Germinal center (tissue), 1 donor: ENCODE results near the gene CABS1.

Experiments used
- DNase-seq: peaks from one replicate; pipeline ENCODE4 v3.0.0; 2012; ENCODE audit warnings: mixed read lengths, low spot score

The CABS1 gene

GRCh38 chr4:70334681-70335080, at the start of gene CABS1:
CABS1 (plus strand) TSS chr4:70334981; CDS start chr4:70335040, 59 bp downstream.
- no peak for DNase-seq

- DNase-seq: no peak
Measured at GRCh38 chr4:70288651-70289050, 46.1 kb upstream of the CABS1 start.

DNA sequence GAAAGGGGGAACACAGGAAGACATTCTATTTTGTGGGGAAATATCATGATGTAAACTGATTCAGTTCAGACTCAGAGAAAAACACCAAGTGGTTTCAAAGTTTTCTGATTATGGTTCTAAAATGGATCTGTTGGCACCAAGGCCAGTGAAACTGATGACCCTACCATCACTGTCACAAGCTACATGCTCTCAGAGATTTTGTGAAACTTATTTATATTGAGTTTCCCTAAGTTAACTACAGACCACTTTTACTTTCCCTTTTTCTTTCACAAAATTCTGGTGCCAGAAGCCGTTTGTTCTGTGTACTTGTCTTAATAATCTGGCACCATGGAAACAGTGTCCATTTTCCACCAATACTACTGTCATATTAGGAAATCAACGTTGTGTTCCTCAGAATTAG, 43.4 kb upstream of the CABS1 start:
- DNase-seq: no peak

DNA sequence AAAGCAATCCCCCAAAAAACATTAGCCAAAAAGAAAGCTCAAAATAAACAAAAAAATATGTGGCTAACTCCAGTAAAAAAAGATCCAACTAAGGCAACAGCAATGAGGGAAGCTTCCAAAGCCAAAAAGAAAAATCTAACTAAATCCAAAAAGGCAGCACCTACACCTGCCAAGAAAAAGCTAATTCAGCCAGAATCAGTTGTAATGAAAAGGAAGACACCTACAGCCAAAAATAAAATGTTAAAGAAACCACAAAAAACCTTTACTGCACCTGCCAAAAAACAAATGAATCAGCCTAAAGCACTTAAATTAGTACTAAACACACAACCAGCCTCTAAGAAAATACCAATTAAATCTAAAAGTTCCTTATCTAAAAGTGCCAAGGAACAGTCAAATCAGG, 37.2 kb upstream of the CABS1 start:
- DNase-seq: no peak

DNA sequence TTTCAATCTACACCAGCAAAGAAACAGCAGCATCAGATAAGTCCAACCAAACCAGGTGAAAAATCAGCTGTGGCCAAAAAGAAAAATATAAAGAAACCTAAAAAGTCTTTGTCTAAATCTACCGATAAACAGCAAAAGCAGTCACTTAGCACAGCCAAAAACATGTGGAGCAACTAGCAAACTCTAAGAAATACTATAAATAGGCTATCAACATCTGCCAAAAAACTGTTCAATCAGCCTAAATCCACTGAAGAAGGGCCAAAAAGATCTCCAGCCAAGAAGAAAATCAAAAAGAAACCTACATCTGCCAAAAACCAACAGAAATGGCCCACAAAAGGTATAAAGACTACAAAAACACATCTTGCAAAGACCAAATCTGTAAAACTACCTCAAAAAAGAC, 36.7 kb upstream of the CABS1 start:
- no peak for DNase-seq

- no peak for DNase-seq
Measured at GRCh38 chr4:70299643-70300042, 35.1 kb upstream of the CABS1 start.

- no peak for DNase-seq
Measured at GRCh38 chr4:70300215-70300614, 34.6 kb upstream of the CABS1 start.

GRCh38 chr4:70303090-70303489, 31.7 kb upstream of the CABS1 start:
- DNase-seq: no peak

GRCh38 chr4:70305601-70306000, 29.2 kb upstream of the CABS1 start:
- no peak for DNase-seq

DNA sequence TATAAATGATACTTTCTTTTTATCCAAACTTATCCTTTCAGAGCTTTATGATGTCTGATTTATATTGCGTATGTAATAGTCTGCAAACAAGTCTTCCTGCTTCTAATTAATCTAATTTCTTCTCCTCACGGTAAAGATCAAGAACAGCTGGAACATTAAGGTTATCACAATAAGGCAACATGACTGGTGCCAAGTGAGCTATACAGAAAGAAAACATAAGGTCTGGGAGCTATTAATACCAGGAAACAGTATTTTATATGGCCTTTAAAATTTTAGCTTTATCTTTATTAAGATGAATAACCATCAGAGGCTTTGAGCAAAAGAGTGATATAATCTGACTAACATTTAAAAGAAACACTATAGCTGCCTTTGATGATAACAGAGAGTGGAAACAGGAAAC, 28.7 kb upstream of the CABS1 start:
- no peak for DNase-seq

GRCh38 chr4:70313736-70314135, 21.0 kb upstream of the CABS1 start:
- no peak for DNase-seq

DNA sequence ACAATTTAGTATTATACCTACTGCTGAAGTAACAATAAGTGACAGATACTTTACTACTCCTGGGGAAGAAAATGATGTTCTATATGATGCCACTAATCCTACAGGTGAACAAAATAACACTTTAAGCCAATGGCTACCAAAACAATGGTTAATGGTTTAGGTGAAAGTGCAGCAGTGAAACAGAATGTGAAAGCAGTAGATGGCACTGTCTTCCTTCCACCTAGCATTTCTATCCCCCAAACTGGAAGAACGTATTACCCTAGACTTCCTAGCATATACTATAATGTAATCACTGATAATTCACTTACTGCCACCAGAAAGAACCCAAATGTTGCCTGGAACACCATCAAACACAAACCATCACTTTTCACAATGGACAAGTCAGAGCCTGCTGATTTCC, 18.9 kb upstream of the CABS1 start:
- no peak for DNase-seq

DNA sequence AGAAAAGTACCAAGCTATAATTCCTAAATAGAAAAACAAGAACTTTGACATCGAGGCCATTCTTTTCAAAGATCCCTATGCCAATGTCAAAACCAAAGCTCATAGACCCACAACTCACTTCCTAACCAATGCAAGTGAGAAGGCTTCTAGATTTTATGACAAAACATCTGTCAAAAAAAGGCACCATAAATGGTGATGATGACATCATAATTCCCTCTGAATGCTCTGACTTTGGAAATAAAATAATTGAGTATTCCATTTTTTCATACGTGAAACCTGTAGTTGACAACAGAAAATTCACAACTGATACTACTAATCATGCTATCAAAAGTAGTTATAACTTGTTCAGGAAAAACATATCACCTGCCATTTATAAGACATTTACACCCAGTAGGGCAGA, 8.7 kb upstream of the CABS1 start:
- DNase-seq: no peak

GRCh38 chr4:70336043-70336442, 1.3 kb downstream of the CABS1 start:
- no peak for DNase-seq

DNA sequence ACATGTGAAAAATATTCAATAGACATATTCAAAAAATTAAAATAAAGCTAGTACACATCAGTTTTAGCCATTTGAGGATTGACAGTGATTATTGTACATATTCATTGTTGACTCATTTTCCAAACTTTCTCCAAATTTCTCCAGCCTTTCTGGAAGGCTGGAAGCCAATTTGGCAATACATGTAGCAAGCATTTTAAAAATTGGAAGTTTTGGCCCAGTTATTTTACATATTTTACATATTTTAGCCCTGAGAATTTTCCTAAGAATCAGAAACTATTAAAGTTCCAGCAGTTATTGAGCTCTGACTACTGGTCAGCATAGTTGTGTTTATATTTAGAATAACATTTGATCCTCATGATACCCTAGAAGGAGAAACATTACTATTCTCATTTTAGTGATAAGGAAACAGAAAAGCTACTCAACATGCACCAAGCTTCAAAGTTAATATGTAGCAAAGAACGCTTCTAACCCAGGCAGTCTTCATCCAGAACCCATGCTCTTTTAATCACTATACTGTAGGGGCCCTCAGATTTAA, 3.2 kb downstream of the CABS1 start:
- no peak for DNase-seq

- DNase-seq: no peak
Measured at GRCh38 chr4:70356185-70356584, 21.4 kb downstream of the CABS1 start.

DNA sequence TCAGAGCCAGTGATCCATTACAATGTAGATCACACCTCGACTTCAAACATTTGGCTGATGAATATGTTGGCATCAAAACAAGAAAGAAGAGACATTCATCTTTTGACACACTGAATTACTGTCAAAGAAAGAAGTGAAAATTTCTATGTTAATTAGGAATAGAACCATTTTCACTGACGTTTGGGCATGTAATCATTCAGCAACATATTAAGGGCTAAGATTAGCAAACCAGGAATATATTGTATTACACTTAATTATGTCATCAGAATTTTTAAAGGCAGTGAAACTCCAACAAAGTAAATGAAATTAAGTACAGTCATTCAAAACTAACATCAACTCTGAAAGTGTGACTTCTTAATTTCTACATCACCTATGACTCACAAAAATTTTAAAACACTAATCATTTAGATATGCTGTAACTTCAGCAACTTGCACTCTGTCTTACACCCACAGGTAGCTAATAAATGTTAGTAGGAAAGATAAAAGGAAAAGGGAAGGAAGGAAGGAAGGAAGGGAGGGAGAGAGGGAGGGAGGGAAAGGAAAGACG, 24.4 kb downstream of the CABS1 start:
- DNase-seq: no peak

DNA sequence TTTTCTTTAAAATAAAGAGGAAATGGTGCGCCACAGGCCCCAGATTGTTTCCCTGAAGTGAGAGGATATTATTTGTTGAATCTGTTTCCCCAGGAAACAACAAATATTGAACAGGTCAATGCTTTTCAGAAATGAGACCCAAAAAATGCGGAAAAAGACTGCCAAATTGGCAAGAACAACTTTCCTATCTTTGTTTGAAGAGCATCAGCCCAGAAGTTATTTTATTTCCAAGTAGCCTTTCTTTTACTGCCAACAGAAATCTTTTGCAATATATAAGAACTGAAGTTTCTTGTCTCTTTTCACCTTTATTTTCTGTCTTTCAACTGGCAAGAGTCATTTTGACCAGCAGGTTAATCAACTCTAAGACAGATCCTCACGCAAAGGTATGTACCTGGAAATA, 25.7 kb downstream of the CABS1 start, which contains the start of gene SMR3A:
TSS of gene SMR3A (plus strand) at position 301 of the 400 bp plus-strand sequence. CDS start 1,356 bp downstream, outside the sequence.
- DNase-seq: no peak

DNA sequence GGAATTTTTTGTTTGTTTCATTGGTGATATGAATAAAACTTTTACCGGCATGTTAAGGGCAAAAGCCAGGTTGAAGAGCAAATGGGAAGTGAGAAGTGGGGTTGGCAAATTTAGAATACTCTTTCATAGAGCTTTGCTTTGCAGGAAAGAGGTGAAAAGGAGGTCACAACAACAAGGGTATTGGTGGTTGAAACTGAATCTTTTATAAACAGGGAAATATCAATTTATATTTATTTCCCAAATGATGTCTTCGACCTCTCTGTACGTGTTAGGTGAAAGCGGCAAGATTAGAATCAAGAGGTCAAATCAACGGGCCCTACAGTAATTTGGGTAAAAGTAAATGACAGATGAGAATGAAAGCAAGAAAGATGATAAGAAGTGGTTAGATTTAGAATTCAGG, 29.2 kb downstream of the CABS1 start:
- DNase-seq: no peak

DNA sequence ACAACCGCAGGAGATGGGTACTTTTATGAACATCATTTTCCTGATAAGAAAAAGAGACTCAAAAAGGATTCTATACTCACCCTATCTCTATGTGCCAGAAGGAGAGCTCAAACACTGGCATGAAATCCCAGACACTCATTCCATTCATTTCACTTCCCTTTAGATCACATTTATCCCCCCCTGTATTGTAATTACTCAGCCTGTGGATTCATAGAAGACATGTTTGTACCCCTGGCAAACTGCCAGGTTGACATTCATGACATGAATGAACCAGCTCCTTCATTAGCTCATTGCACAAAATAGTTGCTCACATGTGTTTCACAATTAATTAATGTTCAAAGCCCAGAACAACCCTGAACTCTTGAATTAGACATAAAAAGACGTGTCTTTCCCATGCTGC, 30.7 kb downstream of the CABS1 start:
- no peak for DNase-seq

DNA sequence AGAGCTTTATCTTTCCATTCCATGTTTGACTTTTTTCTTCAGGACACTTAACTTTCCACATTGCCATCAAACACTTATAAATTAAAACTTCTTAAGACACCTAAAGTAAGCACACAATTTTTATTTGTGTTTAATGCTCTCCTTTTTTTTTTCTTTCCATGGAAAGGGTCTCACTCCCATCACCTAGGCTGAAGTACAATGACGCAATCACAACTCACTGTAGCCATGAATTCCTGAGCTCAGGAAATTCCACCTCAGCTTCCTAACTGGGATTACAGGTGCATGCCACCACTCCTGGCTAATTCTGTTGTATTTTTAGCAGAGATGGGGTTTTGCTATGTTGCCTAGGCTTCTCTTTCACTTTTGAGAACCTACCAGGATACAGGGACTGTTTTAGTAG, 33.0 kb downstream of the CABS1 start:
- no peak for DNase-seq

GRCh38 chr4:70371987-70372386, 37.2 kb downstream of the CABS1 start:
- no peak for DNase-seq

DNA sequence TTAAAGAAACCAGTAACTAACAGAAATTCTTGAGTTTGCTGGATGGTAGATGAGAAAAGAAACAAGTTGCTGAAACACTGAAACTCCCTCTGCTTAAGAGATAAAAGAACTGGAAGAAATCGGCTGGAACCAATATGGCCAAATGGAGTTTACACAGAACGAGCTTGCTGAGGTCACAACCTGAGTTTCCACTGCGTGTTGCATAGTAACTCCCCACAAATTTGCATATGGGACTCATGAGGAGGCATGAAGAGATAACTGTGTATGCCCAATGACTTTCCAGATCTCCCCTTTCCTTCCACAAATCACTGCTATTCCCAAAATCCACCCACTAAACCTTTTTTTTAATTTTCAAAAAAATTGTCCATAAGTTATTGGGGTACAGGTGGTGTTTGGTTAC, 38.0 kb downstream of the CABS1 start:
- DNase-seq: no peak

- DNase-seq: no peak
Measured at GRCh38 chr4:70380578-70380977, 45.8 kb downstream of the CABS1 start.
